HEK293 (cell line): ENCODE measurements around the gene PCK1.

ENCODE experiments used
- CTCF ChIA-PET: fragments of 350-600 bp; formaldehyde crosslinking; extraction: SDS; loops from one replicate; lab custom pipeline; 2021; ENCODE audit warnings: antibody characterized with exemption; lab: Yijun Ruan, JAX
- POLR2A ChIA-PET: fragments of 300-600 bp; formaldehyde crosslinking; extraction: SDS; loops from one replicate; lab custom pipeline; 2020; ENCODE audit warnings: antibody characterized with exemption, inconsistent platforms; lab: Yijun Ruan, JAX
- H3K27ac ChIP-seq: fragments of 200-500 bp; sonication (Bioruptor generic); 2 replicates; pipeline ENCODE4 v1.5.1; 2014; ENCODE audit warnings: low read depth, low read length, control low read depth, inconsistent platforms; ENCODE audit errors: extremely low read depth
- H3K36me3 ChIP-seq, 2 experiments: fragments of 200-500 bp in 1 of 2; sonication (Bioruptor generic) in 1 of 2; 1 replicate in 1 of 2; 2 replicates in 1 of 2; pipeline ENCODE4 v1.5.1; 2014 to 2017; ENCODE audit warnings: inconsistent platforms in 2 of 2, low read length in 2 of 2; ENCODE audit not compliant: control insufficient read depth in 2 of 2, insufficient read depth in 1 of 2
- H3K4me1 ChIP-seq: fragments of 200-500 bp; sonication (Bioruptor generic); 2 replicates; pipeline ENCODE4 v1.5.1; 2014; ENCODE audit warnings: mild to moderate bottlenecking, low read length, inconsistent platforms; ENCODE audit not compliant: control insufficient read depth, insufficient read depth
- H3K4me3 ChIP-seq: 2 replicates; pipeline ENCODE4 v1.5.1; 2011; ENCODE audit warnings: low read depth, mild to moderate bottlenecking, control low read depth, low read length, moderate library complexity
- H3K9me3 ChIP-seq: fragments of 200-500 bp; sonication (Bioruptor generic); 2 replicates; pipeline ENCODE4 v1.5.1; 2014; ENCODE audit warnings: low read depth, low read length, inconsistent platforms; ENCODE audit not compliant: control insufficient read depth, insufficient read depth
- EGR2 ChIP-seq: fragments of 450-650 bp; formaldehyde crosslinking; IDR thresholded peaks from 2 replicates; pipeline ENCODE4 v1.5.1; 2016; ENCODE audit warnings: low read depth, missing biosample characterization, missing genetic modification characterization
- PRDM2 ChIP-seq: fragments of 450-650 bp; formaldehyde crosslinking; IDR thresholded peaks from 2 replicates; pipeline ENCODE4 v1.5.1; 2016; ENCODE audit warnings: missing biosample characterization, missing genetic modification characterization, borderline replicate concordance
- SETDB1 ChIP-seq: IDR thresholded peaks from one replicate; pipeline ENCODE4 v1.6.1; 2017; ENCODE audit warnings: mild to moderate bottlenecking, low read length, moderate library complexity, mixed read lengths; ENCODE audit not compliant: insufficient read length
- YY1 ChIP-seq: fragments of 450-650 bp; formaldehyde crosslinking; IDR thresholded peaks from 2 replicates; pipeline ENCODE4 v1.5.1; 2018; ENCODE audit warnings: missing biosample characterization, missing genetic modification characterization
- ZBTB7A ChIP-seq: fragments of 450-650 bp; formaldehyde crosslinking; IDR thresholded peaks from 2 replicates; pipeline ENCODE4 v1.5.1; 2016; ENCODE audit warnings: low read depth, missing biosample characterization, missing genetic modification characterization
- ZNF23 ChIP-seq: fragments of 450-650 bp; formaldehyde crosslinking; IDR thresholded peaks from 2 replicates; pipeline ENCODE4 v1.5.1; 2016; ENCODE audit warnings: missing biosample characterization, missing genetic modification characterization, borderline replicate concordance
- ZNF239 ChIP-seq: fragments of 450-650 bp; formaldehyde crosslinking; IDR thresholded peaks from 2 replicates; pipeline ENCODE4 v1.5.1; 2016; ENCODE audit warnings: missing biosample characterization, missing genetic modification characterization
- ZNF280D ChIP-seq: fragments of 450-650 bp; formaldehyde crosslinking; IDR thresholded peaks from 2 replicates; pipeline ENCODE4 v1.5.1; 2016; ENCODE audit warnings: missing biosample characterization, missing genetic modification characterization
- ZNF302 ChIP-seq: fragments of 450-650 bp; formaldehyde crosslinking; IDR thresholded peaks from 2 replicates; pipeline ENCODE4 v1.5.1; 2016; ENCODE audit warnings: missing biosample characterization, missing genetic modification characterization, low read depth
- ZNF394 ChIP-seq: fragments of 450-650 bp; formaldehyde crosslinking; IDR thresholded peaks from 2 replicates; pipeline ENCODE4 v1.5.1; 2016; ENCODE audit warnings: missing biosample characterization, missing genetic modification characterization, mild to moderate bottlenecking, moderate library complexity, borderline replicate concordance
- ZNF544 ChIP-seq: fragments of 450-650 bp; formaldehyde crosslinking; IDR thresholded peaks from 2 replicates; pipeline ENCODE4 v1.5.0; 2017; ENCODE audit warnings: missing biosample characterization, missing genetic modification characterization
- TF ChIP-seq, protein P1 (sequence below): sonication (generic); formaldehyde crosslinking; IDR thresholded peaks from 2 replicates; pipeline ENCODE4 v1.8.1; 2022; ENCODE audit warnings: mild to moderate bottlenecking, moderate library complexity, missing genetic modification reagents
- TF ChIP-seq, protein P2 (sequence below): fragments of 450-650 bp; formaldehyde crosslinking; IDR thresholded peaks from 2 replicates; pipeline ENCODE4 v1.5.1; 2016; ENCODE audit warnings: missing biosample characterization, missing genetic modification characterization

PCK1 gene

GRCh38 chr20:57535297-57535696 is 25.6 kb upstream of the PCK1 start:
- Histone ChIP-seq H3K36me3 (no peaks in the 10 kb centered on the region), H3K27ac (no peak overlapping the region), H3K4me1 (no peaks in the 10 kb centered on the region), H3K4me3 (no peak overlapping the region), H3K9me3 (no peaks in the 10 kb centered on the region)
- TF ChIP-seq, protein P1, sequence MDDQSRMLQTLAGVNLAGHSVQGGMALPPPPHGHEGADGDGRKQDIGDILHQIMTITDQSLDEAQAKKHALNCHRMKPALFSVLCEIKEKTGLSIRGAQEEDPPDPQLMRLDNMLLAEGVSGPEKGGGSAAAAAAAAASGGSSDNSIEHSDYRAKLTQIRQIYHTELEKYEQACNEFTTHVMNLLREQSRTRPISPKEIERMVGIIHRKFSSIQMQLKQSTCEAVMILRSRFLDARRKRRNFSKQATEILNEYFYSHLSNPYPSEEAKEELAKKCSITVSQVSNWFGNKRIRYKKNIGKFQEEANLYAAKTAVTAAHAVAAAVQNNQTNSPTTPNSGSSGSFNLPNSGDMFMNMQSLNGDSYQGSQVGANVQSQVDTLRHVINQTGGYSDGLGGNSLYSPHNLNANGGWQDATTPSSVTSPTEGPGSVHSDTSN (CRISPR knock-in tag) = no peak
- no peak for TF ChIP-seq PRDM2
- TF ChIP-seq ZNF239 (tag by site-specific recombination) = no peak
- no peak for TF ChIP-seq EGR2 (tag by site-specific recombination)
- TF ChIP-seq ZNF302 (tag by site-specific recombination) = no peak
- ChIA-PET CTCF (interaction anchor here (0.6 kb wide), 1 partner anchor 21 kb away, joined by 3 read pairs; no protein-coding TSS in a partner anchor), POLR2A (no interaction called here)

DNA sequence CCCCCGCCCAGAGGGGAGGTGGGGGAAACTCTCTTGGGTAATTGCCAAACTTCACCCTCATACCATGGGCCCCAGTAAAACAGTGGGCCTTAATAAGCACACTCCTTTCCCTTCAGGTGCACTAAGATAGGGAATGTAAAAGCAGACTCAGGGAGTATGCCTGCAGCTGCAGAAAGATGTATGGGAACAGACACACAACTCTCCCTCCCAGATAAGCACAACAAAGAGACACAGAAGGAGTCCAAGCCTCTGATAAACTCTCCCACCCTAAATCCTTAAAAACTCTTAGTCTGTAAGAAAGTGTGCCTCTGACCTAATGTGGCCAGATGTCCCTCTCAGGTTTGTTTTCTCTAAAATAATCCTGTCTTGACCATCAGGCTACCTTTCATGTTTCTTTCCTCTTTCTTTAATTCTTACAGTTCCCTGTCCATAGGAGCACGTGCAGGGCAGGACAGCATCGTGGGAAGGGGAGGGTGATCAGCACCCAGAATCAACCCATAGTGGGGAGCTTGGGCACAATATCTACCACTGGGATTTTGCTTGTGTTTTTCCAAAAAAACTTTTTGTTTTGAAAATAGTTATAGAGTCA is 24.7 kb upstream of the PCK1 start:
- Histone ChIP-seq H3K27ac (no peak overlapping the region), H3K36me3 (no peaks in the 10 kb centered on the region), H3K9me3 (no peaks in the 10 kb centered on the region), H3K4me3 (no peak overlapping the region), H3K4me1 (no peaks in the 10 kb centered on the region)
- ChIA-PET POLR2A (no interaction called here), CTCF (no interaction called here)
- TF ChIP-seq ZNF23 (tag by site-specific recombination) (no peak), YY1 (0 out of 2 replicates have a peak, but pooled peaks have one; percentile 22), ZNF544 (tag by site-specific recombination) (no peak), SETDB1 (peak; percentile 95), ZBTB7A (no peak), ZNF280D (tag by site-specific recombination) (0 out of 2 replicates have a peak, but pooled peaks have one; percentile 33), ZNF394 (tag by site-specific recombination) (no peak)
- TF ChIP-seq, protein P2, sequence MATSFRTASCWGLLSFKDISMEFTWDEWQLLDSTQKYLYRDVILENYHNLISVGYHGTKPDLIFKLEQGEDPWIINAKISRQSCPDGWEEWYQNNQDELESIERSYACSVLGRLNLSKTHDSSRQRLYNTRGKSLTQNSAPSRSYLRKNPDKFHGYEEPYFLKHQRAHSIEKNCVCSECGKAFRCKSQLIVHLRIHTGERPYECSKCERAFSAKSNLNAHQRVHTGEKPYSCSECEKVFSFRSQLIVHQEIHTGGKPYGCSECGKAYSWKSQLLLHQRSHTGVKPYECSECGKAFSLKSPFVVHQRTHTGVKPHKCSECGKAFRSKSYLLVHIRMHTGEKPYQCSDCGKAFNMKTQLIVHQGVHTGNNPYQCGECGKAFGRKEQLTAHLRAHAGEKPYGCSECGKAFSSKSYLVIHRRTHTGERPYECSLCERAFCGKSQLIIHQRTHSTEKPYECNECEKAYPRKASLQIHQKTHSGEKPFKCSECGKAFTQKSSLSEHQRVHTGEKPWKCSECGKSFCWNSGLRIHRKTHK (tag by site-specific recombination) = peak; percentile 38; the same call in 1 of the 2 replicates
